Measurements from ENCODE around the gene SH3BP2.

The SH3BP2 gene

GRCh38 chr4:2830632-2831610 lies 38.0 kb downstream of the SH3BP2 start:
- DNase-seq (ENCODE audit: insufficient read length, low spot score) (no peak), FAIRE-seq (no peak)

- FAIRE-seq (no peak), DNase-seq (ENCODE audit: insufficient read length, low spot score) (no peak)
Measured at GRCh38 chr4:2831611-2832308, 38.9 kb downstream of the SH3BP2 start.

GRCh38 chr4:2832309-2832980 lies 39.6 kb downstream of the SH3BP2 start:
- FAIRE-seq: no peak

GRCh38 chr4:2832981-2833670 lies 40.2 kb downstream of the SH3BP2 start:
- FAIRE-seq: no peak
- DNase-seq (ENCODE audit: insufficient read length, low spot score): no peak

More at GRCh38 chr4:2832309-2832980, 39.6 kb downstream of the SH3BP2 start:
- no peak for DNase-seq (ENCODE audit: insufficient read length, low spot score)

- FAIRE-seq (peak; percentile 31), DNase-seq (ENCODE audit: insufficient read length, low spot score) (no peak)
Measured at GRCh38 chr4:2833671-2834000, 40.8 kb downstream of the SH3BP2 start.

GRCh38 chr4:2834001-2834921 lies 41.4 kb downstream of the SH3BP2 start:
- DNase-seq (ENCODE audit: insufficient read length, low spot score): no peak
- no peak for FAIRE-seq

DNA sequence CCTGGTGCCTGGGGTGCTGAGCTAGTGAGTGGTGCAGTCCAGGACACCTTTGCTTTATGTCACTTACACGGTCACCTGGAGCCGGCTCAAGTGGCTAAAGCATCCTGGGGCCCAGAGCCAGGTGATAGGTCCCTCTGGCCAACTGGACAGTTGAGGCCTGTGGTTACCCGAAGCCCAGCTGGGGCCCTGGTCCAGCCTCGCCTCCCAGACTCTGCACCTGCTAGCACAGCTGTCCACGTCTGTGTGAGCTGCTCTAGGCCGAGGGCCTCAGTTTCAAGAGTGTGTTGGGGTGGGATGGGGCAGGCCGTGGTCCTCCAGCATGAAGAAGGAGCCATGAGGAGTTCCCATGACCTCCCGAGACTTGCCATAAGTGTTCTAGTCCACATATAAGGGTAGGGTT lies 43.1 kb downstream of the SH3BP2 start:
- FAIRE-seq (no peak), DNase-seq (ENCODE audit: insufficient read length, low spot score) (no peak)

DNA sequence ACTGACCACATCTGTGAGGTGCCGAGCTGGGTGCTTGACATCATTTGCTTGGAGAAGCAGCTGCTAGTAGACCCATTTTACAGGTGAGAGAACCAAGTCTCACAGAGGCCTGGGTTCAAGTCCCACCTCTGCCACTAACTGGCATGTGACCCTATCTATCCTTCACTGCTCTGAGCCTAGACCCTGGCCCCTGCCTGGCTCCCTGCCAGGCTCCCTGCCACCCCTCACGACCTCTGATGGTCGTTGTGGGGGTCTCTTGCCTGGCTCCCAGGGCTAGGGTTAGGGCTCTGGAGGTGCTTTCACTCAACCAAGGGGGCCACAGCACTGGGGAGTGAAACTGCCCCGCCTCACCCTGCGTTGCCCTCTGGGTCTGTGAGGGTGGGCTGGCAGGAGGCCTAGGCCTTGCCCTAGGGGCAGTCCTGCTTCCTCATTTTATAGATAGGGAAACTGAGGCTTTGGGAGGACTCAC lies 43.5 kb downstream of the SH3BP2 start:
- DNase-seq (ENCODE audit: insufficient read length, low spot score) (no peak), FAIRE-seq (no peak)

DNA sequence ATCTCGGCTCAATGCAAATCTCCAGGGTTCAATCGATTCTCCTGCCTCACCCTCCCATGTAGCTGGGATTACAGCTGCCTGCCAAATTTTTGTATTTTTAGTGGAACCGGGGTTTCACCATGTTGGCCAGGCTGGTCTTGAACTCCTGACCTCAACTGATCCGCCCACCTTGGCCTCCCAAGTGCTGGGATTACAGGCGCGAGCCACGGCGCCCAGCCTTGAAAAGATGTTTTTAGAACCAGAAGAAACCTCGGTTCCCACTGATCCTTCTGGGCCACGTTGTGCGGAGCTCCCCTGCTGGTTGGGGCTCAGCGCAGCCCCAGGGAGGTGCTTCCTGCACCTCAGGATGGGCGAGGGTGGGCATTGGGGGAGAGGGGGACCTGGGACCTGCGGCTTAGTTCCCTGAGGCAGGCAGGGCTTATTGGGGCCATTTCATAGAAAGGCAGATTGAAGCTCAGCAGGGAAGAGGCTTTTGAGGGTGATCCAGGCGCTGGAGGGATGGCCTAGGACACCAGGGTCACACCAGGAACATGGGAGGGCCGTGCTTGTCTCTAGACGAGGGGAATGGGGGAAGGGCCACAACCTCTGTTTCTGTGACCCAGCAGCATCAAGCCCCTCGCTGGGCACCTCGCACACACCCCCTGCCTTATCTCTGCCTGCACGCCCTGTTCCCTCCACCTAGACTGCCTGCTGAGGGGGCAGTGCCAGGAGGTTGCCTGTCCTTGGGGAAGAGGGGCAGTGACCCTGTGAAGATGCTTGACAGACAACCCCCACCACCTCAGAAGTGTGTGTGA lies 44.4 kb downstream of the SH3BP2 start:
- no peak for FAIRE-seq

DNA sequence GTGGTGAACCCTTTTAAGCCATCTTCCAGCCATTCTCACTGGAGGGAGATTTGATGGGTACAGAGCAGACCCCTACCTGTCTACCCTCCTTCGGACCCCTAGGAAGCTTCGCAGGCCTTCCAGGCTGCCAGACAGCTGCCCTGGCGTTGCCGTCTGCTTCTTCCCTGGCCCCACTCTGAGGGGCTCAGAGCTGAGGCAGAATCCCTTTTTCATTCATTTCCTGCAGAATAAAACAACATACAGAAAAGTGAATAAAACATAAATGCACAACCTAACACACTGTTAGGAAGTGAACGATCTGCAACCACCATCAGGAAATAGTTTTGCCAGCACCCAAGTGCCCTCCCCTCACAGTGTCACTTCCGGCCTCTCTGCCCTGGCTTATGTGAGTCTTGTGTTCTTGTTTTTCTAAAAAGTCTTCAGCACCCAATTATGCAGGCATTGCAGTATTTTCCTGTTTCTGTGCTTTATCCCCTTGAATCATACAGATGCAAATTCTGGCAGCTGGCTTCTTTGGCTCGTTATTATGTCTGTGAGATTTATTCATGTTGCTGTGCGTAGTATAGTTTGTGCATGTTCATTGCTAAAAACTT lies 45.1 kb downstream of the SH3BP2 start:
- no peak for DNase-seq (ENCODE audit: insufficient read length, low spot score)

More for the DNA sequence above, 44.4 kb downstream of the SH3BP2 start:
- no peak for DNase-seq (ENCODE audit: insufficient read length, low spot score)

GRCh38 chr4:2839060-2839459 lies 46.2 kb downstream of the SH3BP2 start:
- FAIRE-seq: no peak
- no peak for DNase-seq (ENCODE audit: insufficient read length, low spot score)

More for the DNA sequence above, 45.1 kb downstream of the SH3BP2 start:
- FAIRE-seq: no peak

- DNase-seq (ENCODE audit: insufficient read length, low spot score) (peak; percentile 27), FAIRE-seq (no peak)
Measured at GRCh38 chr4:2842687-2843262, 49.9 kb downstream of the SH3BP2 start.

GRCh38 chr4:2843263-2843940 lies 50.5 kb downstream of the SH3BP2 start, which contains the start of gene ADD1:
Gene ADD1, plus strand, starts transcription at chr4:2843844. Its CDS starts 32,072 bp downstream, at chr4:2875916.
- DNase-seq (ENCODE audit: insufficient read length, low spot score) (peak; percentile 99), FAIRE-seq (peak; percentile 98)

- DNase-seq (ENCODE audit: insufficient read length, low spot score) (peak; percentile 31), FAIRE-seq (no peak)
Measured at GRCh38 chr4:2843941-2844584, 51.2 kb downstream of the SH3BP2 start.

- DNase-seq (ENCODE audit: insufficient read length, low spot score) (no peak), FAIRE-seq (no peak)
Measured at GRCh38 chr4:2846172-2846571, 53.3 kb downstream of the SH3BP2 start.

GRCh38 chr4:2847302-2847871 lies 54.5 kb downstream of the SH3BP2 start:
- FAIRE-seq: no peak

More at GRCh38 chr4:2847302-2847871, 54.5 kb downstream of the SH3BP2 start:
- no peak for DNase-seq (ENCODE audit: insufficient read length, low spot score)
